ENCODE data around the gene NOXA1.
"Not testable (repeated sequence)": the region's sequence is repeated elsewhere in the genome, so short reads cannot be mapped to it uniquely, and the experiment has no call there.

Gene NOXA1, protein sequence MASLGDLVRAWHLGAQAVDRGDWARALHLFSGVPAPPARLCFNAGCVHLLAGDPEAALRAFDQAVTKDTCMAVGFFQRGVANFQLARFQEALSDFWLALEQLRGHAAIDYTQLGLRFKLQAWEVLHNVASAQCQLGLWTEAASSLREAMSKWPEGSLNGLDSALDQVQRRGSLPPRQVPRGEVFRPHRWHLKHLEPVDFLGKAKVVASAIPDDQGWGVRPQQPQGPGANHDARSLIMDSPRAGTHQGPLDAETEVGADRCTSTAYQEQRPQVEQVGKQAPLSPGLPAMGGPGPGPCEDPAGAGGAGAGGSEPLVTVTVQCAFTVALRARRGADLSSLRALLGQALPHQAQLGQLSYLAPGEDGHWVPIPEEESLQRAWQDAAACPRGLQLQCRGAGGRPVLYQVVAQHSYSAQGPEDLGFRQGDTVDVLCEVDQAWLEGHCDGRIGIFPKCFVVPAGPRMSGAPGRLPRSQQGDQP

DNA sequence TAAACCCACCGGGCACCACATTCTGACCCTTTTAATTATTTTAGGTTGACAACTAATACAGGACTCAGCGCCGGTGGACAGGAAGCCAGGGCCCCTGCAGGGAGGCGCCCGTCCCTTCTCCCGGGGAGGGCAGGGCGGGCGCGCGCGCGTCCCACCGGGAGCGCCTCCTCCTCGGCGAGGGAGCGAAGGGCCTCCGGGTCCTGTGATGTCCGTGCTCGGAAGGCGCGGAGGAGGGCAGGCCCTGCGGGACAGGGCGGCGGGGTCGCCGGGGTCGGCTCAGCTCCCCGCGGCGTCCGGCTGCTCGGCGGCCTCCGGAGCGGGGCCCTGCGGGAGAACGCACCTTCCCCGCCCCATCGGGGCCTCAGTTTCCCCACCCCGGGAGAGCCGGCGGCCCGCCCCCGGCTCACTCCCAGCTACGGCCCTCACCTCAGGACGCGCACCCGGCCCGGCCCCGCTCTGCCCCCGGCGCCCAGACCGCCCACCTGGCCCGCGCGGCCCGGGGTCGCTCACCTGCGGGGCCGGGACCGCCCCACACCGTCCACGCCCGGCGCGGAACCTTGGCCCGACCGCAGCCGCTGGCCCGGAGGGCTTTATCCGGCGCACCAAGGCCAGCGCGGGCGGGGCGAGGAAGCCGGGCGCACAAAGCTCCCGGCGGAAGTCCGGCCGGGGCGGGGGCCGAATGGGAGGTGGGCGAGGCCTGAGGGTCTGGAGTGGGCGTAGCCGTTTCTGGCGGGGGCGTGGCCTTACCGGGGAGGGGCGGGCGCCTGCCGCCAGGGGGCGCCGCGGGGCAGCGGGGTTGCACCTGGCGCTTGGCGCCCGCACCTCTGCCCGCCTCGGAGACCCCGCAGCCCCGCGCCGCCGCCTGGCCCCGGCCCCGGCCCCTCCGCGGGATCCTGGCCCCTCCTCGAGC, at the start of gene NOXA1, which contains the start of gene EXD3:
NOXA1 (plus strand) TSS at position 790 of the 910 bp plus-strand sequence. CDS start 137 bp downstream, outside the sequence.
EXD3 (minus strand) TSS at position 559 of the 910 bp plus-strand sequence. CDS start 27,805 bp downstream, outside the sequence.
- DNase-seq (ENCODE audit: low read depth) = peak; percentile 89

GRCh38 chr9:137373611-137373980, 49.6 kb upstream of the NOXA1 start:
- DNase-seq (ENCODE audit: low read depth) = no peak

DNA sequence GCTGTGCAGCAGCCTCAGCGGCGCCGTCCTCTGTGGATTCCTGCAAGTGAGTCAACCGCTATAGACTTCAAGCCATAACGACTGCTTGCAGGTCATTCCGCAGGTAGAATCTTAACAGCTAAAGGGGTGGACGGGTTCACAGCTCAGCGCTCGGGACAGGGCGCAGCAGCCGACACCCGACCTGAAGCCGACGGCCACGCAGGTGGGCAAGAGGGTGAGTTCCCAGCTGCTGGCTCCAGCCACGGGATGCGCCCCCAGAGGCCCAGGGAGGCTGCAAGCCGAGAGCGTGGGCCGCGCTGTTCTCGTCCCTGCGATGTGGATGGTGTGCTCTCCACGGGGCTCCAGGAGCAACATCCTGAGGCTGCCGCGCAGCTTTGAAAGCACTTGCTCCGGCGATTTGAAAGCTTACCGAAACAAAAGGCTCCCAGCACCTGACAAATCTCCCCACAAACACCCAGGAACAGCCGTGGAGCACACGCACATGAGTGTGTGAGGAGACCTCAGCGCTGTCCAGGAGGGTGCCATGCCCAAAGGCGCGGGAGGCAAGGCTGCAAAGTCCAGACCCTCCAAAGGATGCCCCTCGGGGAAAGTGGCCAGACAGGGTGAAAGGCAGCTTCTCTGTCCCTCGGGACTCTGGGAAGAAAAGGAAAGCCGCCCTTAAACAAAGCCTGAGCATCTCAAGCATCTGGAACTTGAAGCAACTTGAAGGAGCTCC, 48.9 kb upstream of the NOXA1 start:
- DNase-seq (ENCODE audit: low read depth) = no peak

- no peak for DNase-seq (ENCODE audit: low read depth)
Measured at GRCh38 chr9:137375321-137376058, 47.7 kb upstream of the NOXA1 start.

DNA sequence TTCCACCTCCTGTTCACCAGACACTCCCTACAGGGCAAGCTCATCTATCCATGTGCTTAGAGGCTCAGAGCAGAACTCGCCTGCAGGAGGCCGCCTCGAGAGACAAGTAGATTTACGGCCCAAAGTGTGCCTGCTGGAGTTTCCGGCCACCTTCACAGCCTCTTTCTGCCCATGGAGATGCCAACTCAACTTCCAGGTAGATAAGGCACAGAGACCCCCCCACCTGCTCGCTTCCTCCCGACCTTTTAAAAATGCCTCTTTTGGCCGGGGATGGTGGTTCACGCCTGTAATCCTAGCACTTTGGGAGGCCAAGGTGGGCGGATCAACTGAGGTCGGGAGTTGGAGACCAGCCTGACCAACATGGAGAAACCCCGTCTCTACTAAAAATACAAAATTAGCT, 46.8 kb upstream of the NOXA1 start:
- no peak for DNase-seq (ENCODE audit: low read depth)

- not testable (repeated sequence) for DNase-seq (ENCODE audit: low read depth)
Measured at GRCh38 chr9:137378688-137379410, 44.3 kb upstream of the NOXA1 start.

GRCh38 chr9:137379761-137380161, 43.4 kb upstream of the NOXA1 start:
- no peak for DNase-seq (ENCODE audit: low read depth)

DNA sequence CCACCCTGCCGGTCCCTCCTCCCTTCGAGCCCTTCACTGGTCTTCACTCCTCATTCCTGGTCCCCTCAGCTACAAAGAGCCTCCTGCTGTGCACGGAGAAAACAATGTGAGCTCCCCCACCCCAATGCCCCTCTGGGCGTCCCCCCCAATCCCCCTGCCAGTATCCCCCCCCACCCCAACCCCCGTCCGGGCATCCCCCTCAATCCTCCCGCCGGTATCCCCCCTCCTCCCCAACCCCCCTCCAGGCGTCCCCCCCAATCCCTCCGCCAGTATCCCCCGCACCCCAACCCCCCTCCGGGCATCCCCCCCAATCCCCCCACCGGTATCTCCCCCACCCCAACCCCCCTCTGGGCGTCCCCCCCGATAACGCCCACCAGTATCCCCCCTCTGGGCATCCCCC, 43.0 kb upstream of the NOXA1 start:
- no peak for DNase-seq (ENCODE audit: low read depth)

DNA sequence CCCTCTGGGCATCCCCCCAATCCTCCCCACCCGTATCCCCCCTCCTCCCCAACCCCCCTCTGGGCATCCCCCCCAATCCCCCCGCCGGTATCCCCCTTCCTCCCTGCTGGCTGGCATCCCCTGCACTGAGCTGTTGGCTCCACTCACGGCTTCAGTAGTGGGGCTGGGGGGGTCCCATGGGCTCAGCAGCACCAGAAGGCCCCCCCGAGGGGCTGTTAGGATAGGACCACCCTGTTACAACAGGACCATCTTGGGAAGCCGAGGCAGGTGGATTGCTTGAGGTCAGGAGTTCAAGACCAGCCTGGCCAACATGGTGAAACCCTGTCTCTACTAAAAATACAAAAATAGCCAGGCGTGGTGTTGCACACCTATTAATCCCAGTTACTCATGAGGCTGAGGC, 42.6 kb upstream of the NOXA1 start:
- DNase-seq (ENCODE audit: low read depth) = no peak

- no peak for DNase-seq (ENCODE audit: low read depth)
Measured at GRCh38 chr9:137381501-137382443, 41.4 kb upstream of the NOXA1 start.

- no peak for DNase-seq (ENCODE audit: low read depth)
Measured at GRCh38 chr9:137382444-137383080, 40.6 kb upstream of the NOXA1 start.

GRCh38 chr9:137383081-137383783, 40.0 kb upstream of the NOXA1 start:
- DNase-seq (ENCODE audit: low read depth) = no peak

DNA sequence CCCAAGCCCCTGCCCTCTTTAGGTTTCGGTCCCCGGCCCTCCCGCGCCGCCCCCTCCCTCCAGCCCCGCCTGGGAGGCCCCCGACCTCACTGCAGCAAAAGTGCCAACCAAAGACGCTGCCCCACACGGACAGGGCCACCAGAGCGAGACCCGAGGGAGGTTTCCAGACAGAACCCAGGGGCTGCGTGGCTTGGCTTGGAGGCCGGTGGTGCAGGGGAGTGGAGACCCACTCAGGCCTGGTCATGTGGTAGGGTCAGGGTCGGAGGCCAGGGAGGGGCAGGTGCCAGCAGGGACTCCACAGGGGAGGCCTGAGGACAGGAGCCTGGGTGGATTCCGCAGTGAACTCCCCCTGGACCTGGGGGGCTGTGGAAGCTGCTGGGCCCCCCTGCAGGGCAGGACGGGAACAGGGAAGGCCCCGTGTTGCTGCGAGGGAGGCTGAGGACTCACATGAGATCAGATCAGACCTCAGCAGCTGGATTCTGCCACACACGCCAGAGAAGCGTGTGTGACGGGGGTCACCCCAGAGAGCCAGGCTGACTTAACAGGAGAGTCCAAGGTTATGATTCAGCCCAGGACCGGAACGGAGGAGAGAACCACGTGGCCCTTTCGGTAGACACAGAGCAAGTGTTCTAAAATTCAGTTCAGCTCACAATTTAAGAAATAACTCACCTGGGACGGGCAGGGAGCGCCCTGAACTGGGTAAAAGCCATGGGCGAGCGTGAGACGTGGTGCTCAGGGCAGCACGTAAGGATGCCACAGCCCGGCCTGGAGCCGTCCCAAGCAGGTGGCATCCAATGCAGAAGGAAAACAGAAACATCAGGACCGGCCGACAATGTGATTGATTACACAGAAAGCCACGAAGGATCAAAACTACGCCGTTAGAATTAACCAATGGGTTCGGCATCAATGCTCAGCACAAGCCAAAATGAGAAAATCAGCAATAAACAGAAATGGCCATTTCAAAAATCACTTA, 39.1 kb upstream of the NOXA1 start:
- DNase-seq (ENCODE audit: low read depth) = no peak

GRCh38 chr9:137385061-137385655, 38.0 kb upstream of the NOXA1 start:
- DNase-seq (ENCODE audit: low read depth) = no peak

DNA sequence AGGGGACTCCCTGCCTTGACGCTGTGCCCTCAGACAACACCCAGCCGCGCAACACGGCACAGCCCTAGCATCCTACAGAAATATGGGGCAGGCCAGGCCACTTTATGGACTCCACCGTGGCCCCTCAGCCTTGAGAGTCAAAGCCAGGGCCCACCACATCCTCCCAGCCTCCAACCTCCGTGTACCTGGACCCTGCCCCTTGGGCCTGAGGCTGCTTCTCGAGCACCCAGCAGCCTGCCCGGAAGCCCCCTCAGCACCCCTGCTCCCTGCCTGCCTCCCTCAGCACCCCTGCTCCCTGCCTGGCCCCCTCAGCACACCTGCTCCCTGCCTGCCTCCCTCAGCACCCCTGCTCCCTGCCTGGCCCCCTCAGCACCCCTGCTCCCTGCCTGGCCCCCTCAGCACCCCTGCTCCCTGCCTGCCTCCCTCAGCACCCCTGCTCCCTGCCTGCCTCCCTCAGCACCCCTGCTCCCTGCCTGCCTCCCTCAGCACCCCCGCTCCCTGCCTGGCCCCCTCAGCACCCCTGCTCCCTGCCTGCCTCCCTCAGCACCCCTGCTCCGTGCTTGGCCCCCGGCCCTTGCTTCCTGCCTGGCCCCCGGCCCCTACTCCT, 36.6 kb upstream of the NOXA1 start:
- DNase-seq (ENCODE audit: low read depth) = not testable (repeated sequence)

Measured in fibroblast of gingiva (primary cell).